Left ventricle myocardium inferior (tissue), 1 donor: Measurements from ENCODE around the gene FAM135A. TPM values are rescaled to one million over a fixed set of nuclear protein-coding genes. Genes with fewer than 3 reads are reported as not detected.

Experiments
- DNase-seq: peaks from one replicate; pipeline ENCODE4 v3.0.0-alpha.2; 2020
- H3K27ac ChIP-seq: fragments of 200-600 bp; replicated peaks from 2 replicates; pipeline ENCODE4 v1.8.0; 2021
- H3K27me3 ChIP-seq: fragments of 200-600 bp; 2 replicates; pipeline ENCODE4 v1.8.0; 2021; ENCODE audit warnings: low read depth
- H3K36me3 ChIP-seq: fragments of 200-600 bp; 2 replicates; pipeline ENCODE4 v1.8.0; 2021
- H3K4me1 ChIP-seq: fragments of 200-600 bp; 2 replicates; pipeline ENCODE4 v1.8.0; 2021
- H3K4me3 ChIP-seq: fragments of 200-600 bp; 2 replicates; pipeline ENCODE4 v1.8.0; 2021; ENCODE audit warnings: mild to moderate bottlenecking, moderate library complexity
- H3K9me3 ChIP-seq: fragments of 200-600 bp; replicated peaks from 2 replicates; pipeline ENCODE4 v1.8.0; 2021
- CTCF ChIP-seq: fragments of 200-600 bp; IDR thresholded peaks from 2 replicates; pipeline ENCODE4 v1.8.0; 2021; ENCODE audit warnings: antibody characterized with exemption, mild to moderate bottlenecking, borderline replicate concordance
- intact Hi-C: fragments of 100-400 bp; cut with micrococcal nuclease; formaldehyde crosslinking; loops from one replicate; pipeline ENCODE4 v1.11.0; 2022
- long read RNA-seq: library from polyadenylated mRNA; unstranded; transcript quantifications from one replicate; pipeline ENCODE4 v2.0.0, GENCODE V29; 2021
- total RNA-seq: library from RNA; stranded (reverse); fragmentation: NEBNext Ultra II Directional; extraction: Animal tissue kit (Norgen Biotek cat#: 25700); gene quantifications from one replicate; pipeline ENCODE4 v1.2.1, GENCODE V29; 2021
- donor health status: DM: no; HTN: yes; CAD: no; lungs with severe emphysema.

FAM135A gene
- total RNA-seq: 14.5 TPM
- long read RNA-seq, partial matches to known transcripts: 2 of 9 reads
- long read RNA-seq, other reads (novel, unspliced or antisense): 7 of 9 reads

GRCh38 chr6:70413114-70413991 lies at the start of gene FAM135A:
TSS of gene FAM135A (plus strand) at chr6:70413508. CDS start at chr6:70428343, 14,835 bp downstream.
- no peaks in the 10 kb centered on the region for H3K9me3 ChIP-seq
- TF ChIP-seq CTCF: no peak
- H3K27ac ChIP-seq: peak within 1 kb of the TSS; percentile 86
- H3K27me3 ChIP-seq: no peaks in the 10 kb centered on the region
- peak within 1 kb of the TSS; percentile 95 for H3K4me3 ChIP-seq
- DNase-seq: peak; percentile 96
- H3K36me3 ChIP-seq: peaks cover 2% of the 10 kb centered on the region
- intact Hi-C loops: no loop called here
- peaks cover 36% of the 10 kb centered on the region for H3K4me1 ChIP-seq

- no peak for DNase-seq
- no peaks in the 10 kb centered on the region for H3K4me1 ChIP-seq
- no peaks in the 10 kb centered on the region for H3K9me3 ChIP-seq
- no peaks in the 10 kb centered on the region for H3K36me3 ChIP-seq
- no peak overlapping the region for H3K27ac ChIP-seq
- no peak overlapping the region for H3K4me3 ChIP-seq
- H3K27me3 ChIP-seq: peaks cover 8% of the 10 kb centered on the region
- intact Hi-C loops: loop anchor here (10.0 kb wide), 2 partner anchors 49 to 139 kb away; no protein-coding TSS in a partner anchor
- no peak for TF ChIP-seq CTCF
Measured at GRCh38 chr6:70363741-70364493, 49.4 kb upstream of the FAM135A start.

GRCh38 chr6:70369332-70369950 lies 43.9 kb upstream of the FAM135A start:
- peaks cover 15% of the 10 kb centered on the region for H3K27me3 ChIP-seq
- no peak overlapping the region for H3K4me3 ChIP-seq
- no peak overlapping the region for H3K27ac ChIP-seq
- no peaks in the 10 kb centered on the region for H3K4me1 ChIP-seq
- intact Hi-C loops: loop anchor here (10.0 kb wide), 2 partner anchors 55 to 145 kb away; no protein-coding TSS in a partner anchor
- H3K9me3 ChIP-seq: no peaks in the 10 kb centered on the region
- no peaks in the 10 kb centered on the region for H3K36me3 ChIP-seq
- peak; percentile 95 for TF ChIP-seq CTCF
- peak; percentile 45 for DNase-seq

- DNase-seq: no peak
- intact Hi-C loops: no loop called here
- TF ChIP-seq CTCF: no peak
- Histone ChIP-seq H3K4me1 (no peaks in the 10 kb centered on the region), H3K4me3 (no peak overlapping the region), H3K27ac (no peak overlapping the region), H3K27me3 (peaks cover 15% of the 10 kb centered on the region), H3K9me3 (no peaks in the 10 kb centered on the region), H3K36me3 (no peaks in the 10 kb centered on the region)
Measured at GRCh38 chr6:70370496-70370895, 42.8 kb upstream of the FAM135A start.

- no peak for DNase-seq
- H3K9me3 ChIP-seq: no peaks in the 10 kb centered on the region
- peak; percentile 73 for TF ChIP-seq CTCF
- H3K36me3 ChIP-seq: no peaks in the 10 kb centered on the region
- intact Hi-C loops: no loop called here
- H3K27me3 ChIP-seq: peaks cover 15% of the 10 kb centered on the region
- no peak overlapping the region for H3K4me3 ChIP-seq
- H3K27ac ChIP-seq: no peak overlapping the region
- H3K4me1 ChIP-seq: no peaks in the 10 kb centered on the region
Measured at GRCh38 chr6:70371454-70372105, 41.7 kb upstream of the FAM135A start.
